NCI-H1105 (cell line): ENCODE data around the gene THUMPD3.

Source experiments
- DNase-seq: peaks from one replicate; lab custom pipeline; 2025; lab: John Stamatoyannopoulos, UW

THUMPD3 gene

DNA sequence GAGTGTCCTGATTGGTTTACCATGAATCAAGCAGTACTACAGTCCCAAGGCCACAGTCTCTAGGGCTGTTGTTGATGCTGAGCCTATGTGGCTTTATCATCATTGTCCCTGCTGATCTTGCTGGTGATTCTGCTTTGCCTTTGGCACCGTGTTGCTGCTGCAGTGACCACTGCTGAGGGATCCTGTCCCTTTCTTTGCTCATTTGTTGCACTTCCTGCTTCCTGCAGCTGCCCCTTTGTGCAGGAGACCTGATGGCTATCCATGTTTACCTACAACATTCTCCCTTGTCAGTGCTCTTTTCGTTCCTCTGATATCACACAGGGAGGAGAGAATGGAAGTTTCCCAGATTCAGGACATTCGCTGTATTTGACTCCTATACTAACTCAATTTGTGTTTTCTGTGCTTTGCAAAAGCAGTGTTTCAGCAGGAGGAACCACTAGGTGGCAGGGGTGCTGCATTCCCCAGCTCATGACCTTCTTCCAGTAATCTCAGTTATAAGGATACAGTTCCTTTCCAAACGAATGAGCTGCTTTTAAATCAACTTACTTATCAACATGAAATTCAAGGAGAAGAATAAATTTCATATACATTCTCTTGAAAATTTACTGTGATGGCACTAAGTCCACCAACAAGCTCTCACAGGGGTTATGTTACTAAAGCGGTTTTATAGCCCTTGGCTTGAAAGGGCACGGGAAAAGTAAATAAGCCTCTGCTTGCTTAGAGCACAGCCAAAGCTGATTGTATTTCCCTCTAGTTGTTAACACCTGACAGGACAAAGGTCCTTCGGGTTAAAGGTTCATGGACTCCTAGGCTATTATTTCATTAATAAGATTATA is 9.7 kb upstream of the THUMPD3 start:
- peak; percentile 19 for DNase-seq

DNA sequence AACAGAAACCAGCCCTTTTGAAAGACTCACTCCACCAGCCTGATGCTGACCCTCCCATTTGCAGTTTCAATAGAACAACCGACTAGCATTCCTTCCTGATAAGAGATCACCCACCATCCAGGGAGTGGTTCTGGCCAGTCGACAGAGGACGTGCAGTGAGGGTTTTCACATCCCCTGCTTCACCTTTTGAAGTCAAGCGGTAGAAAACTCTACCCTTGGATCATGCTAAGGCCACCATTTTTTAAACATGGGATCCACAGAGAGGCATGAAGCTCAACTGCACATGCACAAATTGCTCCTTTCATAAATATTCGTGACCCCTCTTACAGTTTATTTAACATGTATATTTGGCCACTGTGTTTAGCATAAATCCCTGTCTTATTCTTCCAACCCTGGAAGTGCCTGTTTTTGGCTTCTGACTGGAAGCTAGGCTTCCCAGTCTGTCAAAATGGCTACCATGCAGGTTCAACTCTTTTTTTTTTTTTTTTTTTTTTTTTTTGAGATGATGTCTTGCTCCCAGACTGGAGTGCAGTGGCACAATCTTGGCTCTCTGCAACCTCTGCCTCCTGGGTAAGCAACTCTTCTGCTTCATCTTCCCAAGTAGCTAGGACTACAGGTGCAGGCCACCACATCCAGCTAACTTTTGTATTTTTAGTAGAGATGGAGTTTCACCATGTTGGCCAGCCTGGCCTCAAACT is 1.0 kb upstream of the THUMPD3 start:
- DNase-seq: no peak

DNA sequence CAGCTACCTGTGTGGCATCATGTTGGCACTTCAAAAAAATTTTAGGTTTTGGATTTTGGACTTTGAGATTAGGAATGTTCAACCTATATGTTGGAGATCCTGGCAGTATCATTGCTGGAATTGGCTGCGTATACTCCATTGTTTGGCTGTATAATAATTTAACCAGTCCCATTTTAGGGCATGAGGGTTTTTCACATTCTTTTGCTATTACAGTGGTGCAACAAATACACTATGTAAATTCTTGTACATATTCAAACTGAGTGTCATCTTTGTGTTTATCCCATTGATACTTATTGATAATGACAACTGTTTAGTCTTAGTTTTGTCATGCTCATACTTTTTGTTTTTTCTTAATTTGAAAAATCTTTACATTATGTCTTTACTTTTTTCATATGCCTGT is 6.7 kb downstream of the THUMPD3 start:
- DNase-seq: no peak

DNA sequence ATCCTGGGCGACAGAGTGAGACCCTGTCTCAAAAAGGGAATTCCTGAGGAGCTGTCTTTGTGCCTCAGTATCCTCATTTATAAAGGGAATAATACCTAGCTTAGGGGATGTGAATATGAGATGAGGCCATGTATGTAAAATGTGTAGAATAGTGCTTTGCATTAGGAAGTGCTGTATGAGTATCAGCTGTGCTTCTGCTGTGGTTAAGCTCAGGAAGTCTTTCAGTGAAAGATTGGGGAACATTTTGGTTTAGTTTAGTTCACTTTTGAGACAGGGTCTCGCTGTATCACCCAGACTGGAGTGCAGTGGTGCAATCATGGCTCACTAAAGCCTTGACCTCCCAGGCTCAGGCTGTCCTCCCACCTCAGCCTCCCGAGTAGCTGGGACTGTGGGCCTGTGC is 10.6 kb downstream of the THUMPD3 start:
- DNase-seq: no peak

DNA sequence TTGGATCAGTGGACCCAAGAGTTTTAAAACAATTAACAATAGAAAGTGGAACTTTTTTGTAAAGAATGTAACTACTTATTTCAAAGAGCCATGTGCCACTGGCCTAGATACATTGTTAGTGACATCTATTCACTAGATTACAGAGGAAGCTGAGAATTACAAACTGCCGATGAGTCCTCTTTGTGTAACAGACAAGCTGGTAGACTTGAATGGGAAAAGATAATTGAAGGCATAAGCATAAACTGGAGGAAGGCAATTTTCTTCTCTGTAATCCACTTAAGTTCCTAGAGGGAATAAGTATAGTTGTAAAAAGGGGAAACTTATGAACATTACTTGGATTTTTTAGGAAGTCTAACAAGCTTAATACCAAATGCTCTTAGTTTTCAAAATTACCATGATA is 15.1 kb downstream of the THUMPD3 start:
- no peak for DNase-seq

DNA sequence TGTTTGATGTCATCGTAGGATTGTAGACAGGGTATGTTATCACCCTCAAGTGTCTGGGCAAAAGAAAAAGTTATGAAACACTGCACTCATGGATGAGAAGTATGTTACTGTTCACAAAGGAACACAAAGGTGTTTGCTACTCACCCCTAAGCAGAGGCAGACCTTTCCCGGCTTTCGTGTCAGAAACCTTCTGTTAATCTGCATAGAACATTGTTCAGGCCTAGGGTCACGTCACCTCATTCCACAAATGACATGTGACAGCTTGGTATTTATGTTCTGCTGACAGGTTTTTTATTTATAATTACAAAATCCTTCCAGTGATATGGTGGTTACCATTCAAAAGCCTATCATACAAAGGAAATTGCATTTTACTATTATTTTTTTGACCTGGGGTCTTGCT is 16.5 kb downstream of the THUMPD3 start:
- DNase-seq: no peak

DNA sequence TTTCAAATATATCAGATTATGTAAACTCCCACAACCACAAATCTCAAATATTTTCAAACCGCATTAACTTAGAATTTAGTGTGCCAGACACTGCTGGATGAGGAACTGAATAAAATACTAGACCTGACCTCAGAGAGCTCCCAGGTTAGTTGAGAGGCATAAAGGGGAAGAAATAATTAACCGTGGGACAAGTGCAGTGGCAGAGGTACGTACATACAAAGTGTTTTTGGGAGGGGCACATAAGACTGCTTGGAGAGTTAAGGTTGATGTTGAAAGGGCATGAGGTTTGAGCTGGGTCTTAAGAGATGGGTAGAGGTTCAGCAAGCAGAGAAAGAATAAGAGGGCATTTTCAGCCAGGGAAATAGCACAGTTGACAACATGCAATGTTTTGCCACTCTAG is 17.2 kb downstream of the THUMPD3 start:
- DNase-seq: no peak

DNA sequence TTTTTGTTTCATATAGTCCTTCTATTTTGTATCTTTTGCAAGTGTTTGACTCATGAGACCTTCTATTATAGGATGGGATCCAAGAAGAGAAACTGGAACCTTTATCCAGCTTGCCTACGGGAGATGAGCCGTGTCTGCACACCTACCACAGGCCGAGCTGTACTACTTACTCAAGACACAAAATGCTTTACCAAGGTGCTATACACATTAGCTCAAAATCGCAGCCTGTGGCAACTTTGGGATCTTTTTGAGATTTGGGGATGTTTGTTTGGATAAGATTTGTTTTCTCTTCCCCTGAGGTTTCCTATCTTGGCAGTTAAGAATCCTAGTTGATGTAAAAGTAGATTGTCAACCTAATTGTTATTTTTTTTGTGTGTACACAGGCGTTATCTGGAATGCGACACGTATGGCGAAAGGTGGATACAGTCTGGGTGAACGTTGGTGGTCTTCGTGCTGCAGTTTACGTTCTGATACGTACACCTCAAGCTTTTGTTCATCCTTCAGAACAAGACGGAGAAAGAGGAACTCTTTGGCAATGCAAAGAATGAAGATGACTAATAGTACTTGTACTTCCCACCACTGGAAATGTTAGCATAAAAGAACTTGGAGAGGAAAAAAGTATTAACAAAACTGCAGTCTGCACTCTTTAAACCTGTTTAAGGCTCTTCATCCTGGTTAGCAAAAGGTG is 21.4 kb downstream of the THUMPD3 start:
- no peak for DNase-seq

DNA sequence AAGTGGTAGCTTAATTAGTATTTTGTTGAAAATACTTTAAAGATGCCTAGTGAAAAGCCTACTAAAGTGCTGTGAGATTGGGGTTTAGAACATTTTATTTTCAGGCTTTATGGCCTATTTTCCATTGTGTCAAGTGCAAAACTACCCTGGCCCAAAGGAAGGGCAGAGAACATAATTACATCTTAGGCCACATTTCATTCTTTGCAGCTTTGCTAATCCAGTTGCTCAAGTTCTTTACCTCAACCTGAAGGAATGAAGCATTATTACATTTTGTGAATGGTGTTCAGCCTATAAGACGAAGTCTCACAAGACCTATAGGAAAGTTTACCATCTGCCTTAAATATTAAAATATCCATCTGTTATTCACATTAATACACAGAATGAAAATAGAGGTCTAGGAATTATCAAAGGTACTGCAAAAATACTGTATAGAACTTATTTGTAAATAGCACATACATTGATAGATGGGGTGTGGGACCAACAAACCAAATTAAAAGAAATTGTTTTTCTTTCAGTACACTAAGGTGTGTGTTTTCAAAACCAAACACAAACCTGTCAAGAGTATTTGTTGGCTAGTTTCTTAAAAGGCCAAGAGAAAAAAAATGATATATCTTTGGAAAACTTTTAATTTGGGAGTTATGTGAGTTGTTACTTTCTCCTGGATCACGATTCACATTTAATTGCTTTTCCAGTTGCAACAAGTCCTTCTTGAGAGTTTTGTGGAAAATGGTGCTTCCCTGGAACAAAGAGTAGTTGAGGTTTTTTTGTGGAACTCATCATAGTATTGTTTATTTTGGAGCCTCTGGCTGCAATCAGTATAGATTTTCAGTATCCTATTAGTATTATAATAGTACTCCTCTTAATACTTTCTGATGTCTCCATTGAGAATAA is 22.6 kb downstream of the THUMPD3 start:
- no peak for DNase-seq

DNA sequence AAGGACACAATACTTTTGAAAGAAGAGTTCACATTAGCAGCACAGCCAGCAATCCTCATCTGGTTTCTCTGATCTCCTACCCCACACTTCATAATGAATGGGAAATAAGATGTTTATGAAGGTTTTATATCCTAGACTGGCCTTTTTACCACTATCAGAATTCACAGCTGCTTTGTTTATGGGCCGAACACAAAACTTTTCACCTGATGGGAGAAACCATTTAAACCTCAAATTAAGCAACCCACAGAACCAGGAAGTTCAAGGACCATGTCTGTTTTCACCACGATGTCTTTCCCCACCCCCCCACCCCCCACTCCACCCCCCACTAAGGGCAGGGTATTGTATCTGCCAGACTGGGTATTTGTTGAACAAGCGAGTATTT is 23.2 kb downstream of the THUMPD3 start:
- DNase-seq: no peak

DNA sequence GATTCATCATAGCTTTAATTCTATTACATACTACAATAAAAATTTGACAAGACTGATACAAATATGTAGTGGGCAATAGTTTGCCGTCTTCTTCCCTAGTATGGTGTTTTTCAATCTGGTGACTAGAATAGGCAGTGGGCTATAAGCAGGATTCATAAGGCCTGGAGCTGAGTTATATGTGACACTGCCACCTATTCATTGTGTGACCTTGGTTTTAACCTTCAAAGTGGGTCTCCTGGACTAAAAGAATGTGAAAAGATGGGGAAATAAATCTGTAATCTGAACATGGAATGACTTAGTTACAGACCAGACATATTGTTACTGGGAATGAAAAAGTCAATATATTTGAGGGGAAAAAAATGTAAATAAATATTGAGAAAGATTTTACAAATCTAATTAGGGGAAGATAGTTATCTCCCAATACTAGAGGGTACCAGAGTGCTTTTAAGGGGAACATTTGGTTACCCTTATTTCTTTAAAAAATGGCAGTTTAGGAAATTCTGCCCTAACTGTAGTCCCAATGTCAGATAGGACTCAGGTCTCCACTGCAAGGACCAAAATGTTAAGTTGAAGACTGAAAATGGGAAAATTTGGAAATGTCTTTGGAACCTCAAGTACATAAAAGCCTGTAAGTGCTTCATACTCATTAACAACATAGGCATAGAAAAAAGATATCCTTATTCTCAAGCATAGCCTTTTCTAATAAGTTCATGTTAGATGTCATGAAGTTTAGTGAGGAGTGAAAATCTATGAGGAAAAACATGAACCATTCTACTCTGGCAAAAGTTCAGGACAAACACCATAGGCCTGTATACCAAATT is 23.9 kb downstream of the THUMPD3 start:
- no peak for DNase-seq

DNA sequence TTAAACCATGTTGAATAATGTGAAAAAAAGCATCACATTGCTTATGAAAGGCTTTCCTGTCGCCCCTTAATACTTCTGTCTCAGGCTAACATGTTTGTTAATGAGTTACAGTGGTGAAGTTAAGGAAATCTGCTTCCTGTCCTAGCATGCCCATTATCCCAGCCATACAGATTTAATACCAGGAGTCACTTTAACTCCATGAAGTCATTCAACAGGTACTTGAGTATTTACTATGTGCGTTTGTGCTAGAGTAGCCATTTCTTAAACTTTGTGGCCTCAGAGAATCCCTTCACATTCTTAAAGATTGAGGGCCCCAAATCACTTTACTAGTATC is 24.4 kb downstream of the THUMPD3 start:
- no peak for DNase-seq

DNA sequence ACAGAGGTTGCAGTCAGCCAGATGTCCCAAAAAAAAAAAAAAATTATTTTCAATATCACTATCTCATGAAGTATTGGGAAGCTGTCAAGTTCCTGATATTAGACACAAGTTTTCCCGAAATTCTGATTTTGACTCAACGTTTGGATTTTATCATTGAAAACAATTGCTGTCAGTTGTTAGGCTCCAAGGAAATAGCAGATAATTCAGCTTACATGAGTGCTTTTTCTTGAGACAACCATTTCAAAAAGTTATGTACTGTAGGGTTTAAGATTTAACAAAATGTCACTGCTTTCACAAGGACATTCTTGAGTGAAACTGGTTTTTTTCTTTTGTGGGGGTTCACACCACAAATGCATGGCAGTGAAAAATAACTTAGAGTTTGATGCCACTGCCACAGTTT is 25.3 kb downstream of the THUMPD3 start:
- DNase-seq: no peak

DNA sequence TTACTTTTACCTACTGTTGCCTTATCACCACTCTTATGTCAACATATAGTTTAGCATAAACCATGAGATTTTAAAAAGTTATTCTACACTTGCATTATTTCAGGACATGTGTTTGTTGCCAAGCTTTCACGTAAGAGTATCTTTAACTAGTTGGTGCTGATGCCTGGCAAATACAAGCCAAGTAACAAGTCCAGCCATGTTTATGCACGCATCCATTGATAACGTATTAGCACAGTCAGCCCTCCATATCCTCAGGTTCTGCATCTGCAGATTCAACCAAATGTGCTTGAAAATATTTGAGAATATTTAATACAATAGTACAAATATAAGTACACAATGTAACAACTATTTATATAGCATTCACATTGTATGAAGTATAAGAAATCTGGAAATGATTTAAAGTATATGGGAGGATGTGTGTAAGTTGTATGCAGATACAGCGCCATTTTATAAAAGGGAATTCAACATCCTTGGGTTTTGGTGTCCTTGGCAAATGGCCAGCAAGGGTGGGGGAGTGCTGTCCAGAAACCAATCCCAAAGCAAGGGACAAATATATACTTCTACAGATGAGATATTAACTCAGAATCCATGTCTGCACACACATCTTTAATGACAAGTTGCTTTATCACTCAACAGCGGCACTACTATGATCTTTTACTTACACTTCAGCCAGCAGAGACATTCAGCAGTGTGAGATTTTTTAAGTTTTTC is 25.9 kb downstream of the THUMPD3 start:
- DNase-seq: no peak

DNA sequence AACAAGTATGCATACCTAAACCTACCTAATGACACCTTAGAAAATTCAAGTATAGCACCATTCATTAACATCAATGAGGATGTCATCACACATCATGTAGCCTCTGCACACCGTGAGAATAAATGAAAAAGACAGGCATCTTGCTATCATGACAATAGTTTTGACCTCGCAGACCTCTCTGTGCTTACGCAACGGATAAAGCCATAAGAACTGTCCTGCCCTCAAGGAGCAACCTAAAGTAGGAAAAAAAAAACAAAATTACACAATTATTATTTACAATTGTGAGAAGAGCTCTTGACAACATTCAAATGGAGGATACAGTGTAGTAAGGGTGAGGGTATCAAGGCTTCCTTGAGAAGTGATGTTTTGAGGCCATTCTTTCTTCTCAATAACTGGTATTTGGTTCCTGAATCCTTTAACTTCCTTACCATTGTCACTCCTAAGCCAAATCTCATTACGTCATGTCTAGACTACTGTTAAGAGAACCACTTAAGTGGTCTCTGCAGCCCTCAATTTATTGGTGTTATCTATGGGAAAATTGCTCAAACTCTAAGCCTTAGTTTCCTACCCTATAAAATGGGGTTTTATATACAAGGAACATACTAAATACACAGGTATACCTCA is 27.5 kb downstream of the THUMPD3 start:
- no peak for DNase-seq

DNA sequence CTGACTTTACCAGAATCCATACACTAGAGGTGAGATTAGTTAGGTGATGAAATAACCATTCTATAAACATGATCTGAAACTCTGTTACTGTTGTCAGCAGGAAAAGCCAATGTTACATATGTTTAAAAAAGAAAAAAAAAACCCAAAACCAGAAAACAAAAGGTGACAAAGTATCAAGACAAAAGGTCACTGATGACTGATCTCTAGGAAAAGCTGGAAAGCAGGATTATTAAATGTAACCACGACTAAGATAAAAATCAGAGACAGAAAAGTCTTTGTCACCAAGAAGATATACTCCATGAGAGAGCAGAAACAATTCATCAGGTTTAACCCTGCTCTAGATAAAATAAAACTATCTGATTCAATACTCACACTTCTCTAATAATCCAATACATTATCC is 29.2 kb downstream of the THUMPD3 start:
- no peak for DNase-seq

DNA sequence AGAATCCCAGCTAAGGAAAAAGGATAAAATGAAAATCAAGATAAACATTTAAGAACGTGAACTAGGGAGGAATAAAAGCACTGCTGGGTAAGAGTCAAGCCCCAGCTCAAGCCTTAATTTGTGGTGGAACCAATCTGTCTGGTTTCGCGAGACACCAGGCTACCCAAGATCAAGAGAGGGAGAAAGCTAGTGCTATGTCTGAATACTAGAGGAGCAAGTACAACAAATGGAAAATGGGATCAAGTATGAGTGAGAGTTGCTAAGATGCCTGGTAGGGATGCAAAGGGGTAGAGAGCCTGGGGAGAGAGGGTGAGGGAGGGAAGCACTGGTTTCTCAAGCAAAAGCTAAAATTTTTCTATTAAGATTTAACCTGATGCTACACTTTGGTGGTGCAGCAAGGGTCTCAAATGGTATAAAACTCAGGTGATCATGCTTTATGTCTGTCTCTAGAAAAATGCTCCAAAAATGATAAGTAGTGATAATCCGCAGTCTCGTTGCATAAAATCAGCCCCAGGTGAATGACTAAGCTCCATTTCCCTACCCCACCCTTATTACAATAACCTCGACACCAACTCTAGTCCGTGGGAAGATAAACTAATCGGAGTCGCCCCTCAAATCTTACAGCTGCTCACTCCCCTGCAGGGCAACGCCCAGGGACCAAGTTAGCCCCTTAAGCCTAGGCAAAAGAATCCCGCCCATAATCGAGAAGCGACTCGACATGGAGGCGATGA is 32.9 kb downstream of the THUMPD3 start:
- DNase-seq: no peak

DNA sequence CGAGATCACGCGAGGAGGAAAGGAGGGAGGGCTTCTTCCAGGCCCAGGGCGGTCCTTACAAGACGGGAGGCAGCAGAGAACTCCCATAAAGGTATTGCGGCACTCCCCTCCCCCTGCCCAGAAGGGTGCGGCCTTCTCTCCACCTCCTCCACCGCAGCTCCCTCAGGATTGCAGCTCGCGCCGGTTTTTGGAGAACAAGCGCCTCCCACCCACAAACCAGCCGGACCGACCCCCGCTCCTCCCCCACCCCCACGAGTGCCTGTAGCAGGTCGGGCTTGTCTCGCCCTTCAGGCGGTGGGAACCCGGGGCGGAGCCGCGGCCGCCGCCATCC is 33.4 kb downstream of the THUMPD3 start:
- peak; percentile 86 for DNase-seq

DNA sequence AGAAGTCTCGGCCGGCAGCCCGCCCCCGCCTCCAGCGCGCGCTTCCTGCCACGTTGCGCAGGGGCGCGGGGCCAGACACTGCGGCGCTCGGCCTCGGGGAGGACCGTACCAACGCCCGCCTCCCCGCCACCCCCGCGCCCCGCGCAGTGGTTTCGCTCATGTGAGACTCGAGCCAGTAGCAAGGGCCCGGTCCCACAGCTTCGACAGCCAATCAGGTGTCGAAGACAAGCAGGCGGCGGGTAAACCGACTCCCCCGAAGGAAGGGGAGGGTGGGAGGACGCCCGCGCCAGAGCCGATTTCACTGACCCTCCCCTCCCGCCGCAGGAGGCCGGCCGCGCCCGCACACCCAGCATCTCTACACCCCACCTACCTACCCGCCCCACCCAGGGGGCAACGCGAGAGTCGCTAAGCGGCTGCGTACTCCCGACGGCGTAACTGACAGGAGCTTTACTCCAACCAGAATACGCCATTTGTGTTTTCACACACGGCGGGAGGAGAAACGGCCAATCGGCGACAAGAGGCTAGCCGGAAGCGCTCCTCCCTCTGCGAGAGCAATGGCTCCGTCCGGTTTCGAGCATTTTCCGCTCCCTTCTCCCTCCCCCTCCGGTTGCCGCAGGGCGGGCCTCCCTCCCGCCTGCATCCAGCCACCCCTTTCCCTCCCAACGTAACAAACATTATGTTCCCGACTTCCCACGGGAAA is 33.9 kb downstream of the THUMPD3 start:
- peak; percentile 89 for DNase-seq
